Islet precursor cell (in vitro differentiated cells): ENCODE results near the gene SERTM2.

Experiments
- DNase-seq: peaks from one replicate; pipeline ENCODE4 v3.0.0-alpha.2; 2018

SERTM2 gene

DNA sequence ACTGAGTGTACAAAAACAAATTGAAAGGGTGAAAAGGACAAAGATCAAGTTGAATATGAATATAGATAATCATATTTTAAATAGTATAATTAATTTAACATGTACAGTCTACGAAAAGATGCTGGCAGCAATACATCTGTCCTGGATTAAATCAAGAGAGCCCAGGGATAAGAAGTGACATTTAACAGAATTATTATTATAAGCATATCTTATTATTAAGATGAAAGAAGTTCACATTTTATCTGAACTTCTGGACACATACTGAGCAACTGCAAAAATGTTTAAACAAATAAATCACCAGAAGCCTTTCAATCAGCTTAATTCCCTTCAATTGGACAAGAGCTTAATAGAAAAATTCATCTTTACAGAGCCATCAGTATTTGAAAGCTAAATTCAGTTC, 50.4 kb downstream of the SERTM2 start:
- DNase-seq, result no peak

DNA sequence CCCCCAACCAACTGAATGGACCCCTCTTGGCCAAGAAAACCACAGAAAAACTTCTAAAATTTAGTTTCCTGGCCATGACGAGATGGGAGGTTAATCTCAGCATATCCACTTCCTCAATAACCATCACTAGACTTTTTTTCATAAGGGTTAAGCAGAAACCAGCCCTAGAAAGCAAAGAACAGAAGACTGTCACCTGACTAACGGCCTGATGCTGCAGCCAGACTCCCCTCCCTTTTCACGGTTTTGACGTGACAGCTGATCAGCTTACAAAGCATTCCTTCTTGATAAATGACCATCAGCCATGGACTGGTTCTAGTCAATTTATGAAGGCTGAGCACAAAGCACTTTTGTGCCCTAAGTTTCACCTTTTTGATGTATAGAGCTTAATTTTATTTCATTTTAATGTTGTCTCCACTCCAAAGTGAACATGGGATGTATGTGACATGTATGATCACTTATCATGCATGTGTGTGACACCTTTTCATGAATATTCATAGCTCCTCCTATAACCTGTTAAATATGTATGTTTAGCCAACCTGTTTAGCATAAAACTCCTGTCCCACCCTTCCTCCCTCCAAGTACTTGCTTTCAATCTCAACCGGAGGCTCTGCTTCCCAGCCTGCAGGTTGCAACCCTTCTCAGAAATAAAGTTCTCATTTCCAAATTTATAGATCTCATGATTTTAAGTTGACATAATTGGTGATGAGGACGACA, 56.3 kb downstream of the SERTM2 start:
- DNase-seq, result no peak

DNA sequence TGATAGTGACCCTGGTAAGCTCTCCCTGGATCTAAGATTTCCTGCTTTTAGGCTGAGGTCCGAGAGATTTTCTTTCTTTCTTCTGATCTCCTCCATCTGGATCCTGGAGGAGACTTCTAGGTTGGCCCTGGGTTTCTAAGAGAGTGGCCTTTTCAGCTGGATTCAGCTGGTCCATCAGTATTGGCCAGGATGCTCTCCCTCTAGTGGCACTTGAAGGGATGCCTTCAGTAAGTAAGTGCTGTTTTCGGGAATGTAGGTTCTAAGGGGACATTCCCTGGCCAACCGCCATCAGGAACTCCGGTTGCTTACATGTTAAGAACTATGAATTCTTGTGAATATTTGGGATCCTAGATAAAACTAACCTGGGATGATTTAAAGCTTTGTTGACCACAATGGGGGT, 56.9 kb downstream of the SERTM2 start:
- peak; percentile 60 for DNase-seq

DNA sequence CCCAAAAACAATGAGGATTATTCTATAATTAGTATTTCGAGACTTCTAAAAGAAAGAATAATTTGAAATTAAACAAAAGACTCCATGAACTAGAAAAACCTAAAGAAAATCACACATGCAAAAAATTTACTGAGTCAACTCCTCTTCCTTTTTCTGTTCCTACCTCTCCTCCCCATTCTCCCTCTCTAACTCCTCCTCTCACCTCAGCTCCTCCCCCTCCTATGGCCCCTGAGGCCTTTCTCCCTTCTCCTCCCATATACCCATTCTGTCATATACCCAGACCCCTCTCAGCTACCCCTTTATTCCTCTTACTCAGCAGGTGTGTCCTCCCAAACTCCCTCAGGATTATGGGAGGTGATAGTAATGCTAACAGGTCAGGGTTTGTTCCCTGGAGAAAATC, 57.4 kb downstream of the SERTM2 start:
- no peak for DNase-seq
